ENCODE measurements around the gene SLC2A10. TPM values are rescaled to one million over a fixed set of nuclear protein-coding genes. Genes with fewer than 3 reads are reported as not detected.

Gene SLC2A10
- polyA plus RNA-seq, 1 experiment = 41.9 TPM

DNA sequence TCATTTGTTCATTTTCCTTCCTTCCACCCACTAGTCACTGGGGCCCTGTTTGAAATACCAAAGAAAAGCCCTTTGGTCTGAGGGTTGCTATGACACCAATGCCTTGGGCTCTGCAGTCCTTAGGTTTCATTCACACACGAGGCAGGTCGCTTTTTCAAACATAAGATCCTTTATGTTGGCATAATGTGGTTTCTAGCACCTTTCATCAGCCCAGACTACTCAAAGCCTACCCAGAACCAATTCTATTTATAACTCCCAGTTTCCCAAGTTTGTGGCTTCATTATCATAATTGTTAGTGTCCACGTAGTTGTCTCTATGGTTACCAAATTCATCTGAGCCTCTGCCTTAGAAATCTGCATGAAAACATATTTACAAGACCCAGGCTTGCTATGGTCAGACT is 13.6 kb upstream of the SLC2A10 start:
- POLR2A ChIA-PET = no interaction called here
- CTCF ChIA-PET = interaction anchor here (2.7 kb wide), 1 partner anchor 12 kb away, joined by 11 read pairs; no protein-coding TSS in a partner anchor
- Histone ChIP-seq H3K27me3 (ENCODE audit: control insufficient read depth, insufficient read depth, low read length) (no peaks in the 10 kb centered on the region), H3K4me3 (ENCODE audit: low read depth, low read length) (no peak overlapping the region), H3K36me3 (ENCODE audit: control insufficient read depth, insufficient read depth, low read length) (no peaks in the 10 kb centered on the region)
- TF ChIP-seq, protein P1, sequence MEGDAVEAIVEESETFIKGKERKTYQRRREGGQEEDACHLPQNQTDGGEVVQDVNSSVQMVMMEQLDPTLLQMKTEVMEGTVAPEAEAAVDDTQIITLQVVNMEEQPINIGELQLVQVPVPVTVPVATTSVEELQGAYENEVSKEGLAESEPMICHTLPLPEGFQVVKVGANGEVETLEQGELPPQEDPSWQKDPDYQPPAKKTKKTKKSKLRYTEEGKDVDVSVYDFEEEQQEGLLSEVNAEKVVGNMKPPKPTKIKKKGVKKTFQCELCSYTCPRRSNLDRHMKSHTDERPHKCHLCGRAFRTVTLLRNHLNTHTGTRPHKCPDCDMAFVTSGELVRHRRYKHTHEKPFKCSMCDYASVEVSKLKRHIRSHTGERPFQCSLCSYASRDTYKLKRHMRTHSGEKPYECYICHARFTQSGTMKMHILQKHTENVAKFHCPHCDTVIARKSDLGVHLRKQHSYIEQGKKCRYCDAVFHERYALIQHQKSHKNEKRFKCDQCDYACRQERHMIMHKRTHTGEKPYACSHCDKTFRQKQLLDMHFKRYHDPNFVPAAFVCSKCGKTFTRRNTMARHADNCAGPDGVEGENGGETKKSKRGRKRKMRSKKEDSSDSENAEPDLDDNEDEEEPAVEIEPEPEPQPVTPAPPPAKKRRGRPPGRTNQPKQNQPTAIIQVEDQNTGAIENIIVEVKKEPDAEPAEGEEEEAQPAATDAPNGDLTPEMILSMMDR (IDR thresholded peaks at IDR 0.05; ENCODE audit: insufficient read depth, low read depth, low read length) = no peak
- DNase-seq (ENCODE audit: low read depth) = peak; percentile 20

DNA sequence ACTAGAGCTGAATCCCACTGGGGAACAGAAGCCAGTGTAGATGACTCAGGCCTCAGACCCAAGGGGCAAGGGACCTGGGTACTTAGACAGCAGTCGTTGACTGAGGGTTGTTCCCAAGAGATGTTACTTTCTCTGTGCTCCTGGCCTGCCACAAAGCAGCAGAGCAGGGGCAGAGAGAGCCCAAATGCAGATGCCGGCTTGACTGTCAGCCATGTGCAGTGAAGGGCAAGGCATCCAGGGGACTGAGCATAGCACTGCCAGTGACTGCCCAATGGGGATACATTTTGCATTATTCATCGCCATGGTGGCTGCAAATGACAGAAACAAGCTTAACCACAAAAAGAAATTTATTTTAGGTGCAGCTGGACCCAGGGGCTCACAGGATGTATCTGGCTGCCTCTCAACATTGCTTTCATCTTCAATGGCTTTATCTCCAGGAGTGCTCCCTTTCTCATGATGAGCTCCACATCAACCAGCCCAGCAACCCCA is 12.6 kb upstream of the SLC2A10 start:
- DNase-seq (ENCODE audit: low read depth) = no peak
- TF ChIP-seq, protein P1 (IDR thresholded peaks at IDR 0.05; ENCODE audit: insufficient read depth, low read depth, low read length) = no peak
- CTCF ChIA-PET = interaction anchor here (0.6 to 2.7 kb wide), 2 partner anchors 11 to 13 kb away, joined by 4 to 11 read pairs; no protein-coding TSS in a partner anchor
- Histone ChIP-seq H3K36me3 (ENCODE audit: control insufficient read depth, insufficient read depth, low read length) (no peaks in the 10 kb centered on the region), H3K4me3 (ENCODE audit: low read depth, low read length) (no peak overlapping the region), H3K27me3 (ENCODE audit: control insufficient read depth, insufficient read depth, low read length) (no peaks in the 10 kb centered on the region)
- POLR2A ChIA-PET = no interaction called here

DNA sequence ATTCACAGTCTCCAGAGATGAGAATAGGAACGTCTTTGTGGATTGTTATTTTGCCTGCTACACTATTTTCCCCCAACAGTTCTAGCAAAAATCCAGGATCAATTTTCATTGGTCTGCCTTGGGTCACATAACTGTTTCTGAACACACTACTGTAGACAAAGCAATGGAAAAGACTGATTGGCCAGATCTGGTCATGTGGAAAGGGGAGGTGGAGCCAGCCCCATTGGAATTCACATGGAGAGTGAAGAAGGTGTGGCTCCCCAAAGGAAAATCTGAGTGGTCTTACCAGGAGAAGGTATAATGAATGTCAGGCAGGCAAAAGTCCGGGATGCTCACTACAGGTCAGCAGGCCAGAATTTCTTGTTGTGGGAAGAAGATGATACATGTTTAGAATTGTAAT is 10.7 kb upstream of the SLC2A10 start:
- CTCF ChIA-PET = interaction anchor here (1.9 kb wide), 1 partner anchor 9 kb away, joined by 5 read pairs; no protein-coding TSS in a partner anchor

DNA sequence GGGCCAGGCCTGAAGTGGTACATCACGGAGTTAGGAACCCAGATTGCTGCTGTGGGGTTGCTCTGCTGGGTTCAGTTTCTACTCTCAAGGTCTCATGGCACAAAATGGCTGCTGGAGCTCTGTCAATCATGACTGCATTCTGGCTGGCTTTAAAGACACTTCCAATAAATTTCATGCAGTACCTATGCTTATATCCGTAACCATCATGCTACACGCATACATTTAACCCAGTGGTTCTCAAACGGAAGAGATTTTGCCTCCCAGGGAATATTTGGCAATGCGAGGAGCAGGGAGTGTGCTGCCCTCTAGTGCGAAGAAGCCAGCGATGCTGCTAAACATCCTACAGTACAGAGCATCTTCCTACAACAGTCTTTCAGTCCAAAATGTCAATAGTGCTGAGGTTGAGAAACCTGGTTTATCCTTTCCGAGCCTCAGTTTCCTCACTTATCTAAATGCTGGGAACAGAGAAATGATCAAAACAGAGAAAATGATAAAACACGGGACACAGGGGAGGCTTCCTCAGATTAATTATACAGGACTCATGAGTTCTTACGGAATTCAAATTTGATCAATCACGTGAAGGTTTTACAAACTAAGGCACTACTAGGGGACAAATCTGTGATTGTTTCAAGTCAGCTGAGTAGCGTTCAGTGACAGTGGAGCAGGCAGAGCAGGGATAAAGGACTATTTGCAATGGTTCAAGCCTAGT is 9.6 kb upstream of the SLC2A10 start:
- Histone ChIP-seq H3K27me3 (ENCODE audit: control insufficient read depth, insufficient read depth, low read length) (no peaks in the 10 kb centered on the region), H3K4me3 (ENCODE audit: low read depth, low read length) (no peak overlapping the region), H3K36me3 (ENCODE audit: control insufficient read depth, insufficient read depth, low read length) (no peaks in the 10 kb centered on the region)
- DNase-seq (ENCODE audit: low read depth) = no peak
- TF ChIP-seq, protein P1 (IDR thresholded peaks at IDR 0.05; ENCODE audit: insufficient read depth, low read depth, low read length) = peak; percentile 83
- ChIA-PET POLR2A (no interaction called here), CTCF (interaction anchor here (0.5 to 1.9 kb wide), 5 partner anchors 10 to 354 kb away, joined by 3 to 7 read pairs (median 5); no protein-coding TSS in a partner anchor)

More for the DNA sequence above, 10.7 kb upstream of the SLC2A10 start:
- H3K27me3 ChIP-seq (ENCODE audit: control insufficient read depth, insufficient read depth, low read length) = no peaks in the 10 kb centered on the region
- no peaks in the 10 kb centered on the region for H3K36me3 ChIP-seq (ENCODE audit: control insufficient read depth, insufficient read depth, low read length)
- DNase-seq (ENCODE audit: low read depth) = no peak
- TF ChIP-seq, protein P1 (IDR thresholded peaks at IDR 0.05; ENCODE audit: insufficient read depth, low read depth, low read length) = no peak
- POLR2A ChIA-PET = no interaction called here
- H3K4me3 ChIP-seq (ENCODE audit: low read depth, low read length) = no peak overlapping the region

DNA sequence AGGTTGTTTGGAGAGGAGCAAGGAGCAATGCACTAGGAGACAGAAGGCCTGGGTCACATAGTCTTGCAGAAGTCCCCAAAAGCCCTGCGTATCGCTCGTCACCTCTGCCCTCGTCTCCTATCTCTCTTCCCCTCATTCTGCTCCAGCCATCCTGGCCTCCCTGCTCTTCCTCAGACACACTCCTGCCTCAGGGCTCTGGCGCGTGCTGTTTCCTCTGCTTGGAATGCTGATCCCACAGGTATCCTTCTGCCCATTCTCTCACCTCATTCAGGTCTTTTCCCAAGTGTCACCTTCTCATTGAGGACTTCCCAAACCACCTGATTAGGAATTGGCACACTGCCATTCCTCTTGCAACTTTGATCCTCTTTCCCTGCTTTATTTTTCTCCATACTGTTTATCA is 9.0 kb upstream of the SLC2A10 start:
- Histone ChIP-seq H3K4me3 (ENCODE audit: low read depth, low read length) (no peak overlapping the region), H3K36me3 (ENCODE audit: control insufficient read depth, insufficient read depth, low read length) (no peaks in the 10 kb centered on the region), H3K27me3 (ENCODE audit: control insufficient read depth, insufficient read depth, low read length) (no peaks in the 10 kb centered on the region)
- TF ChIP-seq, protein P1 (IDR thresholded peaks at IDR 0.05; ENCODE audit: insufficient read depth, low read depth, low read length) = no peak
- DNase-seq (ENCODE audit: low read depth) = no peak
- POLR2A ChIA-PET = no interaction called here
- CTCF ChIA-PET = interaction anchor here (0.7 to 1.9 kb wide), 3 partner anchors 11 to 262 kb away, joined by 3 to 5 read pairs (median 5); no protein-coding TSS in a partner anchor

All from BJ (cell line).